HG02970 (cell line): ENCODE data around the gene NFKBIA.
"Not testable (repeated sequence)": the region's sequence is repeated elsewhere in the genome, so short reads cannot be mapped to it uniquely, and the experiment has no call there.

Source experiments
- ATAC-seq: cut with Tn5 transposase; IDR thresholded peaks from one replicate; pipeline ENCODE4 v1.9.1; 2021; ENCODE audit warnings: mild to moderate bottlenecking, moderate library complexity, moderate number of reproducible peaks; ENCODE audit not compliant: unreplicated experiment, low FRiP score

Gene NFKBIA

GRCh38 chr14:35410858-35411257, 6.3 kb upstream of the NFKBIA start:
- ATAC-seq = no peak

DNA sequence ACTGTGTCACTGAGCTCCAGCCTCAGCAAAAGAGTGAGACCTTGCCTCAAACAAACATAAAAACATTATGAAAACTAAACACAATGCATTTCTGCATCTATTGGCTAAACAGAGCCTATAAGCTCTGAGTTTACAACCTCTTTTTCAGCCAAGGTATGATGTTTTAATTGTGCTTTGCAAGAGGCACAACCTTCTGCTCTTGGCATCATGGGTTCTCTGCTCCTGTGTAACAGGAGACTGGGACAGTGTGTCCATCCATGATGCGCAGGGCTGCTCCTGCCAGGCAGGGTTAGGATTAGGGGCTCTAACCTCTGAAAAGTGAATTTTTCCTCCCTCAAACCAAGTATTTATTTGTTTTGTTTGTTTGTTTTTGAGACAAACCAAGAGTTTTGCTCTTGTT, 5.0 kb upstream of the NFKBIA start:
- ATAC-seq = no peak

- ATAC-seq = no peak
Measured at GRCh38 chr14:35408026-35408425, 3.5 kb upstream of the NFKBIA start.

GRCh38 chr14:35407306-35407630, 2.7 kb upstream of the NFKBIA start:
- ATAC-seq = no peak

DNA sequence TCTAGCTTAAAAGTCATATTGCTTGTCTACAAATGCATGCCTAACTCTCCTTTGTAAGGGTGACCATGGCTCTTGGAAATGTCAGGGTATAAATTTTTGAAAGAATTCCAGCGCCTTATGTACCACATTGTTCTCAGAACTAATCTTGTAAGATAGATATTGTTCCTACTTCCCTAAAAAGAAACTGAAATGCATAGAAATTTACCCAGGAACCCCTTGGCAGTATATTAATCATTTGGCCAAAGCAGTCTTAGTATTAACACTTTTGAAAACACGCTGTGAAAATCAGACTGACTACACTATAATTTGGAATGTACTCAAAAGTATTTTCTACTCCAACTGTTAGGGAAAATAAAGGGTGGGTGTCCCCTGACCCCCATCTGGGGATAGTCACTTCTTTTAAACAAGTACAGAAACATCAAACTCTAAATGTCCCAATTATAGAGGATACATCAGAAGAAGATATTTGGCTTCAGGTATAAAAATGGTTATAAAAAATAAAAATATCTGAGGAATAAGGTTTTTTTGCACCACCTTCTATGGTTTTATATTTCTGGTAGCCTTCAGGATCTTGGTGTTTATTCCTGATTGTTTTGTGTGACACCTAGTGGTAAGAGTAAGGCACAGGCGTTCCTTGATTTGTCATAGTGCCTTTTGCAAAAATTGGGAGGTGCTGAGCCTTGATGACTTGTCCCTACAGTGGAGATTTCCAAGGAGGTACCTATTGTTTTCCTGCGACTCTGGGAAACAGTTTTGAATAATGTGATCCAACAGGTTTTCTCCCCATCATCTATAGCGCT, 2.2 kb upstream of the NFKBIA start:
- ATAC-seq = no peak

DNA sequence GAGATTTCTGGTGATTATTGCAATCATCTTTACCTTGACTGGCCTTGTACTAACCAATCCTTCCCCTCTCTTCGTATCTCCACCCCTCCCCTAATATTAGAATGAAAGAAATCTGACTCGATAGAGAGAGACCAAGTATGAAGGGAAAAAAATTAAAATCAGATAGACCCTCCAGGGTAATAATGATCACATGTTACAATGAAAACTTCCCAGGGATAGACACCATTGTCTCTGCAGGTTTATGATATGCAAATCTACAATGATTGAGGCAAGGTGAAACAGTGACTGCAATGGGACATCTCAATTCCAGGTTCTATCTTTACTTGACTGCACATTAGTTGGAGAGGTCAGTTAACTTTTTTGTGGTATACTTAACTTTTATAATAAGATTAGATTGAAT, 1.5 kb upstream of the NFKBIA start:
- no peak for ATAC-seq

GRCh38 chr14:35405304-35405996, 901 bp upstream of the NFKBIA start:
- no peak for ATAC-seq

- peak; percentile 47 for ATAC-seq
Measured at GRCh38 chr14:35403603-35404448, 723 bp downstream of the NFKBIA start.

DNA sequence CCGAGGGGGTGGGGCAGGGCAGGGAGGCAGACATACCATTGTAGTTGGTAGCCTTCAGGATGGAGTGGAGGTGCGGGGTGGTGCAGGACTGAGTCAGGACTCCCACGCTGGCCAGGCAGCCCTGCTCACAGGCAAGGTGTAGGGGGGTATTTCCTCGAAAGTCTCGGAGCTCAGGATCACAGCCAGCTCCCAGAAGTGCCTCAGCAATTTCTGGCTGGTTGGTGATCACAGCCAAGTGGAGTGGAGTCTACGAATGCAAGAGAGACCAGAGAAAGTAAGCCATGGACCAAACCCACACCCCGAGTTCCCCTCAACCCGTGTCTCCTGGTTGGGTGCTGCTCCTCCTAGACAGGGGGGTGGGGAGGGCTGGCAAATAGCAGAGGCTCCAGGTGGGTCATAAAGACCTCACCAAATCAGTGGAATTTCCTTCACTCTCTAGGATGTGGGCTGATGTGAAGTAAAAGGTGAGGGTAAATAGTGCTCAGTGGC, 1.4 kb downstream of the NFKBIA start:
- no peak for ATAC-seq

GRCh38 chr14:35402323-35403113, 2.0 kb downstream of the NFKBIA start:
- no peak for ATAC-seq

DNA sequence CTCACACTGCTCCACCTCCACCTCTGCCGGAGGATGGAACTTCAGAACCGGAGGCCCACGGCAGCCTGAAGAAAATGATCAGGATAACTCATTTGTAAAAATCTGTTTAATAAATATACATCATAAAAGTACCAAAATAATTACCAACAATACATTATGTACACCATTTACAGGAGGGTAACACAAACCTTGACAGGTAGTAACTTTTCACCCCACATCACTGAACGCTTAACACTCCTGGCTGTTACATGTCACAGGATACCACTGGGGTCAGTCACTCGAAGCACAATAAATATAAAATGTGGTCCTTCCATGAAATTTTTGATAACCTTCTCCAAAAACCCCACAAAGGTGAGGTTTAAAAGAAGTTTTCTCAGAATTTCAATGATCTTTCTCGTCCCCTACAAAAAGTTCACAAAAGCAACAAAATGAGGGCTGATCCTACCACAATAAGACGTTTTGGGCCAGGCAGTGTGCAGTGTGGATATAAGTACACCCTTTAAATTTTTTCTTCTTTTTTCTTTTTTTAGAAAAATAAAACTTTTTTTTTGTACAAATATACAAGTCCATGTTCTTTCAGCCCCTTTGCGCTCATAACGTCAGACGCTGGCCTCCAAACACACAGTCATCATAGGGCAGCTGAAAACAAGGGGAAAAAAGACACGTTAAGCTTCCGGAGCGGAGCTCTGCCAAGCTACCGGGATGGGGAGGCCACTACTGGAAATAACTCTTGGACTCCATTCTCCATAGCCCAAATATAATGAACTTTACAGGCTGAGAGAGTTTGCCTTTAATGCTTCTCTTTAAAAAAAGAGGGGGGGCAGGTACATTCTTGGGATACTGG, 2.9 kb downstream of the NFKBIA start:
- ATAC-seq = no peak

DNA sequence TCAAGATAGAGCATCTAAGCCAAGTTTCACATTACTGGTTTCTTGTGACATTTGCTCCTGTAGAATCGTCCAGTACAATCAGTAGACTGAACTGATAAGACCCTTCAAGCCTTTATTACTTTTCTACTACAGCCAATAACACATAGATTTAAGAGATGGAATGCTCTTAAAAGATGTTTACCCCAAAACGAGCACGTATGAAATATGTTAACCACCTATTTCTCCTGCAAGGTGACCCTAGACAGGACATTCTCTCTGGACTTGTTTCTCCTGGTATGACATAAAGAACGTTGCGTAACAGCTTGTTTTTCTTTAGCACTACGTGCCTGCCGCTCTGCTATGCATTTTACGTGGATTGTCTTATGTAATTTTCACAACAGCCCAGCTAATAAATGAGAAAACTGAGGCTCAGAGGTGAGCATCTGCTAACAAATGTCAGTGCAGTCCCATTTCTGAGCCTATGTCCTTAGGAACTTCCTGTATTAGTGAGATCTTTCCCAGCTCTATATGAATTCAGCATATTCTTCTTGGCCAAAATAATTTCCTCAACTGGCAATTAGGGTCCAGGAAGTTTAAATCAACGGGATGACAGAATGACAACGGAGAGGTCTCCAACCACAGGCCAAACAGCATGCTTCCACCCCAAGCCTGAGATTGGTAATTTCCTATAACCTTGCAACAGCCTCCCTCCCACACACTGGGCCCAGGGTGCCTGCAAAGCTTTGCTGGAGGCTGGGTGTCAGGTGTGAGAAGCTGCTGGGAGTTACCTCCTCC, 3.7 kb downstream of the NFKBIA start:
- ATAC-seq = no peak

GRCh38 chr14:35399083-35399937, 5.2 kb downstream of the NFKBIA start:
- no peak for ATAC-seq

DNA sequence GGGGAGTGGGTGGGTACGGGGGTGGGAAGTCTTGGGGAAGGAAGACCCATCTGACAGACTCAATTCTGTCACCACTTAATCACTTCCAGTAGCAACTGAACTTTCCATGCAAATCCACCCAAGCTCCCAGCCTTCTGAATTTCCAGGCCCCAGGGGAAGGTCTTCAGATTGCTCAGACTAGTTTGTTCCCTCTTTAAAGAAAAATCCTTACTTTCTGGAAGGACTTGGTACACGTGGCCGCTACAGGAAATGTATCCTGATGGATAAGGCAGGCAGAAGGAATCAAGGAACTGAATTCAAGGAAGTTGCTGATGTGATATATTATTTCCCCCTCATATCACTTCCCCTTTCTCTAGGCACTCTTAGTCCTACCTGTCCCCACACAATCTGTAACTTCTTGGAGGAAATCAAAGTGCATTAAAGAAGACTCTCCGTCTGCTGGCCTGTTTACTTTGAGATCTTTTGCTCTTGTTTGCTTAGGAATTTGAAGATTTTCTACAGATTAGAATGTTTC, 6.4 kb downstream of the NFKBIA start:
- ATAC-seq = no peak

GRCh38 chr14:35396610-35397009, 7.9 kb downstream of the NFKBIA start:
- not testable (repeated sequence) for ATAC-seq

GRCh38 chr14:35395283-35395682, 9.3 kb downstream of the NFKBIA start:
- no peak for ATAC-seq

- ATAC-seq = no peak
Measured at GRCh38 chr14:35394326-35395013, 10.1 kb downstream of the NFKBIA start.
